ENCODE measurements around the gene CNST. TPM values are rescaled to one million over a fixed set of nuclear protein-coding genes. Genes with fewer than 3 reads are reported as not detected.
A peak's percentile ranks its signal among the peaks of the same experiment; 100 is the strongest.

Gene CNST
- total and polyA plus RNA-seq, 2 of the 13 experiments (the other 11 are each of a cell fraction or from before 2014, with no cell fraction given) = 6.3 to 12.4 TPM

GRCh38 chr1:246699095-246699735 lies 133.0 kb downstream of the CNST start (continued):
- TF ChIP-seq HOMEZ (CRISPR knock-in tag; IDR thresholded peaks at IDR 0.05; ENCODE audit: low read depth) (peak; percentile 17; the same call in 1 of the 2 replicates), ZBTB7A (CRISPR knock-in tag; IDR thresholded peaks at IDR 0.05) (no peak), ZNF326 (CRISPR knock-in tag; IDR thresholded peaks at IDR 0.05; ENCODE audit: borderline replicate concordance) (no peak), TP53 (CRISPR knock-in tag; conservative IDR thresholded peaks at IDR 0.05) (no peak), KLF16 (CRISPR knock-in tag; IDR thresholded peaks at IDR 0.05) (no peak), ZBTB7B (CRISPR knock-in tag; IDR thresholded peaks at IDR 0.05) (no peak), ZSCAN31 (CRISPR knock-in tag; IDR thresholded peaks at IDR 0.05; ENCODE audit: low read depth) (peak; percentile 54; the same call in 1 of the 2 replicates), SALL2 (CRISPR knock-in tag; IDR thresholded peaks at IDR 0.05) (no peak), ZNF816 (CRISPR knock-in tag; IDR thresholded peaks at IDR 0.05; ENCODE audit: borderline replicate concordance) (no peak), ZBTB20 (CRISPR knock-in tag; IDR thresholded peaks at IDR 0.05; ENCODE audit: borderline replicate concordance, low read depth) (no peak), ZBTB39 (CRISPR knock-in tag; IDR thresholded peaks at IDR 0.05) (no peak), NFATC3 (CRISPR knock-in tag; IDR thresholded peaks at IDR 0.05) (no peak), ZNF761 (CRISPR knock-in tag; conservative IDR thresholded peaks at IDR 0.05) (no peak), ZNF766 (CRISPR knock-in tag; IDR thresholded peaks at IDR 0.05; ENCODE audit: borderline replicate concordance) (no peak)
- TF ChIP-seq, protein P1, sequence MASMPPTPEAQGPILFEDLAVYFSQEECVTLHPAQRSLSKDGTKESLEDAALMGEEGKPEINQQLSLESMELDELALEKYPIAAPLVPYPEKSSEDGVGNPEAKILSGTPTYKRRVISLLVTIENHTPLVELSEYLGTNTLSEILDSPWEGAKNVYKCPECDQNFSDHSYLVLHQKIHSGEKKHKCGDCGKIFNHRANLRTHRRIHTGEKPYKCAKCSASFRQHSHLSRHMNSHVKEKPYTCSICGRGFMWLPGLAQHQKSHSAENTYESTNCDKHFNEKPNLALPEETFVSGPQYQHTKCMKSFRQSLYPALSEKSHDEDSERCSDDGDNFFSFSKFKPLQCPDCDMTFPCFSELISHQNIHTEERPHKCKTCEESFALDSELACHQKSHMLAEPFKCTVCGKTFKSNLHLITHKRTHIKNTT (CRISPR knock-in tag; IDR thresholded peaks at IDR 0.05) = no peak
- TF ChIP-seq, protein P2, sequence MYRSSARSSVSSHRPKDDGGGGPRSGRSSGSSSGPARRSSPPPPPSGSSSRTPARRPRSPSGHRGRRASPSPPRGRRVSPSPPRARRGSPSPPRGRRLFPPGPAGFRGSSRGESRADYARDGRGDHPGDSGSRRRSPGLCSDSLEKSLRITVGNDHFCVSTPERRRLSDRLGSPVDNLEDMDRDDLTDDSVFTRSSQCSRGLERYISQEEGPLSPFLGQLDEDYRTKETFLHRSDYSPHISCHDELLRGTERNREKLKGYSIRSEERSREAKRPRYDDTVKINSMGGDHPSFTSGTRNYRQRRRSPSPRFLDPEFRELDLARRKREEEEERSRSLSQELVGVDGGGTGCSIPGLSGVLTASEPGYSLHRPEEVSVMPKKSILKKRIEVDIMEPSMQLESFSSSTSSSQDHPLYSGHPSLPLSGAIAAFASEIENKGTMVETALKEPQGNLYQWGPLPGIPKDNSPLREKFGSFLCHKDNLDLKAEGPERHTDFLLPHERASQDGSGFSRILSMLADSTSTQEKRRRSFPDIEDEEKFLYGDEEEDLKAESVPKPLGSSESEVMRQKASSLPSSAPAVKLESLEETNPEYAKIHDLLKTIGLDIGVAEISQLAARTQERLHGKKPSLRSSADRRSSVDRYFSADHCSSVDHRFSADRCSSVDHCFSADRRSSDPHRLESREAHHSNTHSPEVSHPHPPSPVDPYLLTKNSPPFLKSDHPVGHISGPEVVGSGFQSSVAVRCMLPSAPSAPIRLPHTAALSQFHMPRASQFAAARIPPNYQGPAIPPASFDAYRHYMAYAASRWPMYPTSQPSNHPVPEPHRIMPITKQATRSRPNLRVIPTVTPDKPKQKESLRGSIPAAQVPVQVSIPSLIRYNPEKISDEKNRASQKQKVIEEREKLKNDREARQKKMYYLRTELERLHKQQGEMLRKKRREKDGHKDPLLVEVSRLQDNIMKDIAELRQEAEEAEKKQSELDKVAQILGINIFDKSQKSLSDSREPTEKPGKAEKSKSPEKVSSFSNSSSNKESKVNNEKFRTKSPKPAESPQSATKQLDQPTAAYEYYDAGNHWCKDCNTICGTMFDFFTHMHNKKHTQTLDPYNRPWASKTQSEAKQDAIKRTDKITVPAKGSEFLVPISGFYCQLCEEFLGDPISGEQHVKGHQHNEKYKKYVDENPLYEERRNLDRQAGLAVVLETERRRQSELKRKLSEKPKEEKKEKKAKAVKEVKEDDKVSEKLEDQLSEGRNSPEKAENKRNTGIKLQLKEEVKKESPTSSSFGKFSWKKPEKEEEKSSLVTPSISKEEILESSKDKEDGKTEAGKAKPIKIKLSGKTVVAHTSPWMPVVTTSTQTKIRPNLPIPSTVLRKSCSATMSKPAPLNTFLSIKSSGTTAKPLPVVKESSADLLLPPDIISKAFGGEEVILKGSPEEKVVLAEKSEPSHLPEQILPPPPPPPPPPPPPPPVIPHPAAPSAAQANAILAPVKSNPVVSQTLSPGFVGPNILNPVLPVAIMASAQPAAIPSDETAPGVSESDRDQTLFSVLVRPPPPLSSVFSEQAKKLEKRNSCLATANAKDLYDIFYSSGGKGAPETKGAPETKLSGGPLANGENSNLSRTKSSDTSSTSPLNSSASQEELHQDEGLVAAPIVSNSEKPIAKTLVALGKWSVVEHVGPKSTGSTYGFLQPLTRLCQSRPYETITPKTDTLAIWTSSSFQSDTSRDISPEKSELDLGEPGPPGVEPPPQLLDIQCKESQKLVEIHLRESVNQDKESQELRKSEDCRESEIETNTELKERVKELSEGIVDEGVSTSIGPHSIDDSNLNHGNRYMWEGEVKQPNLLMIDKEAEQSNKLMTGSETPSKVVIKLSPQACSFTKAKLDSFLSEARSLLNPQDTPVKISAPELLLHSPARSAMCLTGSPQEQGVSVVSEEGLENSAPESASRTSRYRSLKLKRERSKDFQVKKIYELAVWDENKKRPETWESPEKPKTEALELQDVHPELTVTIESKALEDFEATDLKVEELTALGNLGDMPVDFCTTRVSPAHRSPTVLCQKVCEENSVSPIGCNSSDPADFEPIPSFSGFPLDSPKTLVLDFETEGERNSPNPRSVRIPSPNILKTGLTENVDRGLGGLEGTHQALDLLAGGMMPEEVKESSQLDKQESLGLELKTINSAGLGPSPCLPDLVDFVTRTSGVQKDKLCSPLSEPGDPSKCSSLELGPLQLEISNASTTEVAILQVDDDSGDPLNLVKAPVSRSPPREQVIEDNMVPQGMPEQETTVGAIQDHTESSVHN (CRISPR knock-in tag; IDR thresholded peaks at IDR 0.05) = no peak

All from HepG2 (cell line).